Measurements from ENCODE around the gene STIM2. TPM values are rescaled to one million over a fixed set of nuclear protein-coding genes. Genes with fewer than 3 reads are reported as not detected.

The STIM2 gene
- total RNA-seq, 1 experiment from 2014 or later: 30.2 TPM

GRCh38 chr4:26879805-26880204 lies 19.2 kb downstream of the STIM2 start:
- intact Hi-C loops (cut with micrococcal nuclease; ENCODE audit: unreplicated experiment): no loop called here
- Histone ChIP-seq H4K20me1 (ENCODE audit: insufficient read depth) (no peaks in the 10 kb centered on the region), H2AFZ (no peak overlapping the region), H3K36me3 (ENCODE audit: low read depth) (no peaks in the 10 kb centered on the region), H3K9me3 (ENCODE audit: insufficient read depth, low read depth) (no peaks in the 10 kb centered on the region), H3K4me3 (no peak overlapping the region), H3K27me3 (ENCODE audit: insufficient read depth, low read depth) (no peaks in the 10 kb centered on the region), H3K4me2 (no peak overlapping the region), H3K9me2 (ENCODE audit: insufficient read depth) (no peaks in the 10 kb centered on the region), H3F3A (ENCODE audit: insufficient read depth, low read depth) (no peaks in the 10 kb centered on the region), H3K27ac (no peak overlapping the region), H3K79me2 (ENCODE audit: low read depth) (no peaks in the 10 kb centered on the region), H3K4me1 (replicated peaks; ENCODE audit: insufficient read depth) (no peaks in the 10 kb centered on the region)
- BruUV-seq (replicated peaks): no TSS peak
- no peak for TF ChIP-seq EZH2 (IDR thresholded peaks at IDR 0.05; ENCODE audit: low read depth)
- TF ChIP-seq, protein P1, sequence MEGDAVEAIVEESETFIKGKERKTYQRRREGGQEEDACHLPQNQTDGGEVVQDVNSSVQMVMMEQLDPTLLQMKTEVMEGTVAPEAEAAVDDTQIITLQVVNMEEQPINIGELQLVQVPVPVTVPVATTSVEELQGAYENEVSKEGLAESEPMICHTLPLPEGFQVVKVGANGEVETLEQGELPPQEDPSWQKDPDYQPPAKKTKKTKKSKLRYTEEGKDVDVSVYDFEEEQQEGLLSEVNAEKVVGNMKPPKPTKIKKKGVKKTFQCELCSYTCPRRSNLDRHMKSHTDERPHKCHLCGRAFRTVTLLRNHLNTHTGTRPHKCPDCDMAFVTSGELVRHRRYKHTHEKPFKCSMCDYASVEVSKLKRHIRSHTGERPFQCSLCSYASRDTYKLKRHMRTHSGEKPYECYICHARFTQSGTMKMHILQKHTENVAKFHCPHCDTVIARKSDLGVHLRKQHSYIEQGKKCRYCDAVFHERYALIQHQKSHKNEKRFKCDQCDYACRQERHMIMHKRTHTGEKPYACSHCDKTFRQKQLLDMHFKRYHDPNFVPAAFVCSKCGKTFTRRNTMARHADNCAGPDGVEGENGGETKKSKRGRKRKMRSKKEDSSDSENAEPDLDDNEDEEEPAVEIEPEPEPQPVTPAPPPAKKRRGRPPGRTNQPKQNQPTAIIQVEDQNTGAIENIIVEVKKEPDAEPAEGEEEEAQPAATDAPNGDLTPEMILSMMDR (conservative IDR thresholded peaks at IDR 0.05): no peak
- CTCF ChIA-PET: no interaction called here
- DNase-seq: no peak
- POLR2A ChIA-PET (ENCODE audit: unreplicated experiment): no interaction called here

DNA sequence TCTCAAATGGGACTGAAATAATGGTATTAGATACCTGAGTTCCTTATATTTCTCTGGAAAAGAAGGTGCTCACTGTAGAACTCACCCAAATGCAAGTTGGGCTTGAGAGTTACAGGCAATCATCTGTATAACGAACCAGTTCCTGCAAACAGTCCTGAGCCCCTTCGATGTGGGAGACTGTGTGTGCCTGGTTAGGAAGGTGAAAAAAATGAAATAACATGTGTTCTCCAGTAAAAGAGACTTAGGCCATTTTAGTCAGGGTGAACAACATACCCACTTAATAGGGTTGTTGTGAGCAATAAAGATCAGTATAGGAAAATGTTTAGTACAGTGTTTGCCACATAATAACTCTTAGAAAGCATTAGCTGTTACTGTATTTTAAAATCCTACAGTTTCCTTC lies 23.4 kb downstream of the STIM2 start:
- Histone ChIP-seq H3K36me3 (ENCODE audit: low read depth) (no peaks in the 10 kb centered on the region), H3F3A (ENCODE audit: insufficient read depth, low read depth) (no peaks in the 10 kb centered on the region), H3K4me3 (no peak overlapping the region), H3K79me2 (ENCODE audit: low read depth) (no peaks in the 10 kb centered on the region), H3K9me3 (ENCODE audit: insufficient read depth, low read depth) (no peaks in the 10 kb centered on the region), H4K20me1 (ENCODE audit: insufficient read depth) (no peaks in the 10 kb centered on the region), H2AFZ (no peak overlapping the region), H3K27ac (no peak overlapping the region), H3K4me1 (replicated peaks; ENCODE audit: insufficient read depth) (no peaks in the 10 kb centered on the region), H3K9me2 (ENCODE audit: insufficient read depth) (no peaks in the 10 kb centered on the region), H3K27me3 (ENCODE audit: insufficient read depth, low read depth) (no peaks in the 10 kb centered on the region), H3K4me2 (no peak overlapping the region)
- intact Hi-C loops (cut with micrococcal nuclease; ENCODE audit: unreplicated experiment): no loop called here
- POLR2A ChIA-PET (ENCODE audit: unreplicated experiment): no interaction called here
- CTCF ChIA-PET: no interaction called here
- no peak for TF ChIP-seq EZH2 (IDR thresholded peaks at IDR 0.05; ENCODE audit: low read depth)
- TF ChIP-seq, protein P1 (conservative IDR thresholded peaks at IDR 0.05): no peak
- no TSS peak for BruUV-seq (replicated peaks)
- DNase-seq: no peak

DNA sequence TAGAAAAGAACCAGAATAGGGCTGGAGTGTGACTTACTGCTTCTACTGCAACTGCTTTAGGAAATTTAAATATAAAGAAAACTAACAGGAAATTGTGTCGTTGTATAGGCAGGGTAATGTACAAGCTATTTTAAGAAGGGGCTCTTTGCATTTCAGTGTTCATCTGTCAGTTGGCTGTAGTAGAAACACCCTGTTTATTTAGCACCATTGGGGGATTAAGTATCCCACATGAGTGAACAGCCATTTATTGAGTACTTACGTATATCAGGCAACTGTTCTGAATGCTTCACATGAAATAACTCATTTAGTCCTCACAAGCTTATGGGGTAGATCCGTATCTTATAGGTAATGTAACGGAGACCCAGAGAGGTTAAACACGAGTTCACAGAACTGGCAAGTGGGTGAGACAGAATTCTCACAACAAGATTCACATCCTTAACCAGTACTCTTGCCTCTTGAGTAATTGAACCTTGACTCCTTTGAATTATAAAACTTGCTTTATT lies 23.9 kb downstream of the STIM2 start:
- Histone ChIP-seq H3K79me2 (ENCODE audit: low read depth) (no peaks in the 10 kb centered on the region), H3K27ac (no peak overlapping the region)
- CTCF ChIA-PET: no interaction called here

More for the DNA sequence above, 23.9 kb downstream of the STIM2 start:
- POLR2A ChIA-PET (ENCODE audit: unreplicated experiment): no interaction called here
- Histone ChIP-seq H2AFZ (no peak overlapping the region), H3K4me3 (no peak overlapping the region), H3K9me2 (ENCODE audit: insufficient read depth) (no peaks in the 10 kb centered on the region), H4K20me1 (ENCODE audit: insufficient read depth) (no peaks in the 10 kb centered on the region), H3K9me3 (ENCODE audit: insufficient read depth, low read depth) (no peaks in the 10 kb centered on the region), H3K36me3 (ENCODE audit: low read depth) (no peaks in the 10 kb centered on the region), H3K4me2 (no peak overlapping the region), H3F3A (ENCODE audit: insufficient read depth, low read depth) (no peaks in the 10 kb centered on the region), H3K27me3 (ENCODE audit: insufficient read depth, low read depth) (no peaks in the 10 kb centered on the region), H3K4me1 (replicated peaks; ENCODE audit: insufficient read depth) (no peaks in the 10 kb centered on the region)
- intact Hi-C loops (cut with micrococcal nuclease; ENCODE audit: unreplicated experiment): no loop called here
- no TSS peak for BruUV-seq (replicated peaks)
- TF ChIP-seq, protein P1 (conservative IDR thresholded peaks at IDR 0.05): no peak
- TF ChIP-seq EZH2 (IDR thresholded peaks at IDR 0.05; ENCODE audit: low read depth): no peak
- DNase-seq: no peak

Data from PC-9 (cell line).